Mammary epithelial cell (primary cell): ENCODE data around the gene DHRS2.

Experiments
- CTCF ChIP-seq, 2 donors: IDR thresholded peaks in 1 of 2; conservative IDR thresholded peaks in 1 of 2; 2 replicates each; pipeline ENCODE4 v1.5.1; 2011 to 2012; ENCODE audit warnings: inconsistent platforms in 2 of 2, low read length in 2 of 2, mild to moderate bottlenecking in 2 of 2, control low read depth in 1 of 2, low read depth in 1 of 2; ENCODE audit not compliant: insufficient read depth in 1 of 2; ENCODE audit errors: extremely low read depth in 1 of 2
- EZH2 ChIP-seq: IDR thresholded peaks from 2 replicates; pipeline ENCODE4 v1.6.1; 2012; ENCODE audit warnings: low read length, inconsistent platforms, borderline replicate concordance

DNA sequence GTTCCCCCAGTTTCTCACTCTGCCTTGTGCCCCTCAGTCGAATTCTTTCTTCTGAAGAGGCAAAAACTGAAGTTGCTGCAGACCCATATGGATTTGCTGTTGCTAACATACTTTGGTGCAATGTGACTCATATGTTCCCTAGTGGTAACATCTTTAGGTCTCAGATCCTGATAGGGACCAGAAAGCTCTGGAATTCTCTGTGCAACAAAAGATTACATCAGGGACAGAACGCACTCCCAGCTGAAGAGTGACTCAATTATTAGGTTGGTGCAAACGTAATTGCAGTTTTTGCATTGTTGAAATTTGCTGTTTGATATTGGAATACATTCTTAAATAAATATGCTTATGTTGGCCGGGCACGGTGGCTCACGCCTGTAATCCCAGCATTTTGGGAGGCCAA is 8.2 kb upstream of the DHRS2 start:
- TF ChIP-seq CTCF (conservative IDR thresholded peaks at IDR 0.05 in 1 of 2, IDR thresholded peaks at IDR 0.05 in 1 of 2; ENCODE audit: extremely low read depth in 1 of 2, insufficient read depth in 1 of 2, low read depth in 1 of 2, low read length in 2 of 2) (no peak), EZH2 (no peak)
